ENCODE data around the gene CADM1. TPM values are rescaled to one million over a fixed set of nuclear protein-coding genes. Genes with fewer than 3 reads are reported as not detected.

Gene CADM1
- total and polyA plus RNA-seq, 5 donors from 2014 or later = 3.6 to 11.3 (median 6.9) TPM

DNA sequence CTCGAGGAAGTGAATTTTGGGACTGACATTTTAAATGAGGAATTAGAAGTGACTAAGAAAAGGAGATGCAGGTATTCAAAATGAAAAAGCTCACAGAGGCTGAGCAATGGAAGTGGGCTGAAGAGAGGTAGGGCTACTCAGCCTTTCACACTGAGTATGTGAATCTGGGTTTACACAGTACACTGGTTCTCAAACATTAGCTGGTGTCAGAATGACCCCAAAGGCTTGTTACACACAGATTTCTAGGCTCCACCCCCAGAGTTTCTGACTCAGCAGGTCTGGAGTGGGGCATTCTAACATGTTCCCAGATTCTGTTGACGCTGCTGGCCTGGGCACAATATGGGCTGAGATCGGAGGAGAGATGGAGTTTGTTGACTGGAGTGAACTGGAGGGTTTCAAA is 32.8 kb downstream of the CADM1 start:
- H3K27me3 ChIP-seq (ENCODE audit: control insufficient read depth, insufficient read depth, low read length) = no peaks in the 10 kb centered on the region
- Mint-ChIP-seq H3K27me3 (no peaks in the 10 kb centered on the region), H3K27ac (no peak overlapping the region), H3K4me3 (no peak overlapping the region), H3K36me3 (no peaks in the 10 kb centered on the region), H3K4me1 (no peaks in the 10 kb centered on the region), H3K9me3 (peaks cover 0 to 2% (median 0%) of the 10 kb centered on the region in 7 donors)
- DNase-seq = no peak
- no peaks in the 10 kb centered on the region for H3K4me1 ChIP-seq (ENCODE audit: control insufficient read depth, insufficient read depth, low read length, poor library complexity, severe bottlenecking)
- ATAC-seq (ENCODE audit: low read depth in 2 of 2) = no peak
- H3K27ac ChIP-seq (ENCODE audit: insufficient read depth, low read length, poor library complexity, severe bottlenecking) = no peak overlapping the region
- H3K36me3 ChIP-seq (ENCODE audit: control insufficient read depth, insufficient read depth, low read length) = no peaks in the 10 kb centered on the region
- H3K4me3 ChIP-seq (ENCODE audit: low read depth, low read length) = no peak overlapping the region
- H3K9me3 ChIP-seq (ENCODE audit: control insufficient read depth in 2 of 2, low read length in 2 of 2) = no peaks in the 10 kb centered on the region

DNA sequence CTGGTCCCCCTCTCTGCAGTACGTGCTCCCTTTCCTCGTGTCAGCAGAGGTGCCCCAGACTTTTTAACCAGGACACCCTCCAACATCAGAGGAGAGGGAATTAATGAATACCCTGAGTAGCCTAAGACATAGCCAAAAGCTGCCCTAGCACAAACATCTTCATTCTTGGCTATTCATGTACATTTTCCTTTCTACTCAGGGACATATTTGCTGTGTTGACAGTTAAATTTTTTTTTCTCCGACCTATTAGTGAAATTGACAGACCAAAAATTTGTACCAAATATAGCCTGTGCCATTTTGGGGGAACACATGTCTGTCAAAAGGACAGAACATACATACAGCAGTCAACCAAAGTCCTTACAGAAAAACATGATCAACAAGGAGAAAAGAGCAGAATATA is 33.3 kb downstream of the CADM1 start:
- DNase-seq = no peak
- Mint-ChIP-seq H3K4me1 (no peaks in the 10 kb centered on the region), H3K9me3 (peaks cover 0 to 2% (median 0%) of the 10 kb centered on the region in 7 donors), H3K27me3 (no peaks in the 10 kb centered on the region), H3K36me3 (no peaks in the 10 kb centered on the region), H3K27ac (no peak overlapping the region), H3K4me3 (no peak overlapping the region)
- no peaks in the 10 kb centered on the region for H3K9me3 ChIP-seq (ENCODE audit: control insufficient read depth in 2 of 2, low read length in 2 of 2)
- no peaks in the 10 kb centered on the region for H3K36me3 ChIP-seq (ENCODE audit: control insufficient read depth, insufficient read depth, low read length)
- no peak for ATAC-seq (ENCODE audit: low read depth in 2 of 2)
- H3K4me3 ChIP-seq (ENCODE audit: low read depth, low read length) = no peak overlapping the region
- H3K27me3 ChIP-seq (ENCODE audit: control insufficient read depth, insufficient read depth, low read length) = no peaks in the 10 kb centered on the region
- no peaks in the 10 kb centered on the region for H3K4me1 ChIP-seq (ENCODE audit: control insufficient read depth, insufficient read depth, low read length, poor library complexity, severe bottlenecking)
- no peak overlapping the region for H3K27ac ChIP-seq (ENCODE audit: insufficient read depth, low read length, poor library complexity, severe bottlenecking)

DNA sequence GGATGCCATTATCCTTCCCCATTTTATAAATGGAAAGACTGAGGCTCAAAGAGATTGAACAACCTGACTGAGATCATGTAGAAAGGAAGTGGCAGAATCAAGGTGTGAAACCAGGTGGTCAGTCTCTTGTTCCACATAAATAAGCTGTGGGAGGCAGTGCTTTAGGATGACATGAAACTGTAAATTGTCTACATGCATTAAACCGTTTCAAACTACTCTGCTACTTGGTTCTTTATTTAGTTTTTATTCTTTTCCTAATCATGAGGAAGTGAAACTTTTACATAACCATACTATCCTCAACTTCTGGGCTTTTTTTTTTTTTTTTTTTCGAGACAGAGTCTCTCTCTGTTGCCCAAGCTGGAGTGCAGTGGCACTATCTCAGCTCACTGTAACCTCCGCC is 34.9 kb downstream of the CADM1 start:
- H3K9me3 ChIP-seq (ENCODE audit: control insufficient read depth in 2 of 2, low read length in 2 of 2) = no peaks in the 10 kb centered on the region
- no peak overlapping the region for H3K27ac ChIP-seq (ENCODE audit: insufficient read depth, low read length, poor library complexity, severe bottlenecking)
- no peaks in the 10 kb centered on the region for H3K27me3 Mint-ChIP-seq
- no peaks in the 10 kb centered on the region for H3K27me3 ChIP-seq (ENCODE audit: control insufficient read depth, insufficient read depth, low read length)
- no peaks in the 10 kb centered on the region for H3K36me3 ChIP-seq (ENCODE audit: control insufficient read depth, insufficient read depth, low read length)
- peaks cover 0 to 2% (median 0%) of the 10 kb centered on the region in 7 donors for H3K9me3 Mint-ChIP-seq
- no peak overlapping the region for H3K4me3 ChIP-seq (ENCODE audit: low read depth, low read length)
- H3K36me3 Mint-ChIP-seq = no peaks in the 10 kb centered on the region
- H3K4me3 Mint-ChIP-seq = no peak overlapping the region
- no peaks in the 10 kb centered on the region for H3K4me1 ChIP-seq (ENCODE audit: control insufficient read depth, insufficient read depth, low read length, poor library complexity, severe bottlenecking)
- DNase-seq (no peak), ATAC-seq (ENCODE audit: low read depth in 2 of 2) (no peak)
- H3K4me1 Mint-ChIP-seq = no peaks in the 10 kb centered on the region
- H3K27ac Mint-ChIP-seq = no peak overlapping the region

DNA sequence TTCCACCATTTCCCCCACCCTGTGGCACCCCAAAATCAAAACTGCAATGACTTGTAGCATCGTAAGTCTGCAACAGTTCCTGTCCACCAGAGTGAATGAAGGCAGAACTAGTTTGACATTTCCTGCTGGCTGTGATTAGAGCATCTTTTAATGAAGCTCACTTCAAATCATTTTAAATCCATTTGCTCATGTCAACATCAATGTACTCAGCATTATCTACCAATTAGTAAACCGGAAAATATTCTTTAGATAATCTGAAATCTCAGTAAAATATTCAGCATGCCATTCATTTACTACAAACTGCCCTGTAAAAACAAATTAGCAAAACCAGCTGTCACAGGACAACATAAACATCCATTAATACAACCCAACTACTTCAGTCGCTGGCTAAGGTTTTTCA is 38.1 kb downstream of the CADM1 start:
- Mint-ChIP-seq H3K4me3 (no peak overlapping the region), H3K4me1 (no peaks in the 10 kb centered on the region), H3K9me3 (peaks cover 0 to 3% (median 0%) of the 10 kb centered on the region in 7 donors), H3K27ac (no peak overlapping the region), H3K27me3 (no peaks in the 10 kb centered on the region), H3K36me3 (no peaks in the 10 kb centered on the region)
- Histone ChIP-seq H3K36me3 (ENCODE audit: control insufficient read depth, insufficient read depth, low read length) (no peaks in the 10 kb centered on the region), H3K4me3 (ENCODE audit: low read depth, low read length) (no peak overlapping the region), H3K27ac (ENCODE audit: insufficient read depth, low read length, poor library complexity, severe bottlenecking) (no peak overlapping the region), H3K9me3 (ENCODE audit: control insufficient read depth in 2 of 2, low read length in 2 of 2) (no peaks in the 10 kb centered on the region), H3K4me1 (ENCODE audit: control insufficient read depth, insufficient read depth, low read length, poor library complexity, severe bottlenecking) (no peaks in the 10 kb centered on the region), H3K27me3 (ENCODE audit: control insufficient read depth, insufficient read depth, low read length) (no peaks in the 10 kb centered on the region)
- no peak for DNase-seq
- ATAC-seq (ENCODE audit: low read depth in 2 of 2) = no peak

DNA sequence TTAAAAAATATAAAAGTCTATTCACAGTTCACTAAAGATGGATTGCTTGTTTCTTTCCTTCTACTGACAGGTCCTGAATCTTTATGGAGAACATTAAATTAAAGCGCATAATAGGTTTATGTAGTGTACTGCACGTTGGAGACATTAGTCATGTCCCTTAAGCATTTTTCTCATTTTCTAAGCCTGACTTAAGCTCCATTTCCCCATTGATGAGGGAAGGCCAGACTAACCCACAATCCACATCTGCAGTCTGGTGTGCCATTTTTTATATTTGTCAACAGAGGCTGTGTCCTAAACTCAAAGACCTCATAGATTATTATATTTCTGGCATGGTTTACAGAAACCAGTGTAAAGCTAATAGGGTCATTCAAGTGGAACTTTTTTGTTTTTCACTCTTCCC is 39.9 kb downstream of the CADM1 start:
- no peaks in the 10 kb centered on the region for H3K9me3 ChIP-seq (ENCODE audit: control insufficient read depth in 2 of 2, low read length in 2 of 2)
- DNase-seq (no peak), ATAC-seq (ENCODE audit: low read depth in 2 of 2) (no peak)
- no peak overlapping the region for H3K4me3 Mint-ChIP-seq
- H3K27me3 ChIP-seq (ENCODE audit: control insufficient read depth, insufficient read depth, low read length) = no peaks in the 10 kb centered on the region
- peaks cover 0 to 1% (median 0%) of the 10 kb centered on the region in 7 donors for H3K9me3 Mint-ChIP-seq
- H3K4me1 ChIP-seq (ENCODE audit: control insufficient read depth, insufficient read depth, low read length, poor library complexity, severe bottlenecking) = no peaks in the 10 kb centered on the region
- H3K27ac Mint-ChIP-seq = no peak overlapping the region
- no peaks in the 10 kb centered on the region for H3K36me3 Mint-ChIP-seq
- no peaks in the 10 kb centered on the region for H3K27me3 Mint-ChIP-seq
- no peak overlapping the region for H3K27ac ChIP-seq (ENCODE audit: insufficient read depth, low read length, poor library complexity, severe bottlenecking)
- no peak overlapping the region for H3K4me3 ChIP-seq (ENCODE audit: low read depth, low read length)
- H3K36me3 ChIP-seq (ENCODE audit: control insufficient read depth, insufficient read depth, low read length) = no peaks in the 10 kb centered on the region
- no peaks in the 10 kb centered on the region for H3K4me1 Mint-ChIP-seq

DNA sequence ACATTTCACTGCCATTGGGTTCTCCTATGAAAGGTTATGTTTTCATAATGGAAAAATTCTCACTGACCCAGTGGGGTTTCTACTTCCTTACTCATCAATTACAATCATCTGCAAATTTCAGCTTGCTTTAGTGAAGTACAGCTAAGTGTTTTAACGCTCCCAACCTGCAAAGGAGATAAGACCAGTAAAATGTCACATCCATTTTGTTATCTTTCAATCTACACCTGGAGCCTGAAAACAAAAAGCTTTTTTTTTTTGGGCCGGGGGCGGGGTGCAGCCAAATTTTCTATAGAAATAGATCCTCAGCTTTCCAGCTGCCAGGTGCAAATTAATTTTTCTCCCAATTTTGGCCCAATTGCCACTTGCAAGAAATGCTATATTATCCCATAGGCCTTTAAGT is 40.6 kb downstream of the CADM1 start:
- no peak for ATAC-seq (ENCODE audit: low read depth in 2 of 2)
- Mint-ChIP-seq H3K9me3 (peaks cover 0 to 1% (median 0%) of the 10 kb centered on the region in 7 donors), H3K4me3 (no peak overlapping the region), H3K27ac (no peak overlapping the region), H3K4me1 (no peaks in the 10 kb centered on the region), H3K36me3 (no peaks in the 10 kb centered on the region), H3K27me3 (no peaks in the 10 kb centered on the region)
- no peaks in the 10 kb centered on the region for H3K36me3 ChIP-seq (ENCODE audit: control insufficient read depth, insufficient read depth, low read length)
- no peaks in the 10 kb centered on the region for H3K27me3 ChIP-seq (ENCODE audit: control insufficient read depth, insufficient read depth, low read length)
- H3K4me3 ChIP-seq (ENCODE audit: low read depth, low read length) = no peak overlapping the region
- H3K4me1 ChIP-seq (ENCODE audit: control insufficient read depth, insufficient read depth, low read length, poor library complexity, severe bottlenecking) = no peaks in the 10 kb centered on the region
- no peaks in the 10 kb centered on the region for H3K9me3 ChIP-seq (ENCODE audit: control insufficient read depth in 2 of 2, low read length in 2 of 2)
- DNase-seq = no peak
- H3K27ac ChIP-seq (ENCODE audit: insufficient read depth, low read length, poor library complexity, severe bottlenecking) = no peak overlapping the region

DNA sequence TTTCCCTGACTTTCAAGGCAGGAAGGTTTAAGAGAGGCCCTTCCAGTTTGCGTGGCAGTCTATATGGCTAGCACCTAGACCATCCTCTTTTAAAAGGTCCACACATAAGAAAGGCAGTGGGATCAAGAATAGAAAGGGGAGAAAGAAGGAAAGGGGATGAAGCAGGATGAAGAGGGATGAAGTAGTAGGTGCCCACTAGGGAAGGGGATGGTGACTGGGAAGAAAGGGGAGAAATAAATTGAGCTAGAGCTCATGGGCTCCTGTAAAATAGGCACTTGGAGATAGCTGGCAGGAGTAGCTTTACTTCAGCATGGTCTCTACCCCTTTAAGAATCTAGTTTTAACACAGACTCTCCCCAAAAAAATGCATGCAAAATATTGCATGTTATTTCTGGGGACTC is 41.5 kb downstream of the CADM1 start:
- Mint-ChIP-seq H3K36me3 (no peaks in the 10 kb centered on the region), H3K27ac (no peak overlapping the region), H3K4me1 (no peaks in the 10 kb centered on the region), H3K4me3 (no peak overlapping the region), H3K27me3 (no peaks in the 10 kb centered on the region), H3K9me3 (peaks cover 0 to 1% (median 0%) of the 10 kb centered on the region in 7 donors)
- H3K9me3 ChIP-seq (ENCODE audit: control insufficient read depth in 2 of 2, low read length in 2 of 2) = no peaks in the 10 kb centered on the region
- no peak overlapping the region for H3K4me3 ChIP-seq (ENCODE audit: low read depth, low read length)
- H3K27ac ChIP-seq (ENCODE audit: insufficient read depth, low read length, poor library complexity, severe bottlenecking) = no peak overlapping the region
- no peaks in the 10 kb centered on the region for H3K27me3 ChIP-seq (ENCODE audit: control insufficient read depth, insufficient read depth, low read length)
- ATAC-seq (ENCODE audit: low read depth in 2 of 2) (no peak), DNase-seq (no peak)
- H3K4me1 ChIP-seq (ENCODE audit: control insufficient read depth, insufficient read depth, low read length, poor library complexity, severe bottlenecking) = no peaks in the 10 kb centered on the region
- no peaks in the 10 kb centered on the region for H3K36me3 ChIP-seq (ENCODE audit: control insufficient read depth, insufficient read depth, low read length)

DNA sequence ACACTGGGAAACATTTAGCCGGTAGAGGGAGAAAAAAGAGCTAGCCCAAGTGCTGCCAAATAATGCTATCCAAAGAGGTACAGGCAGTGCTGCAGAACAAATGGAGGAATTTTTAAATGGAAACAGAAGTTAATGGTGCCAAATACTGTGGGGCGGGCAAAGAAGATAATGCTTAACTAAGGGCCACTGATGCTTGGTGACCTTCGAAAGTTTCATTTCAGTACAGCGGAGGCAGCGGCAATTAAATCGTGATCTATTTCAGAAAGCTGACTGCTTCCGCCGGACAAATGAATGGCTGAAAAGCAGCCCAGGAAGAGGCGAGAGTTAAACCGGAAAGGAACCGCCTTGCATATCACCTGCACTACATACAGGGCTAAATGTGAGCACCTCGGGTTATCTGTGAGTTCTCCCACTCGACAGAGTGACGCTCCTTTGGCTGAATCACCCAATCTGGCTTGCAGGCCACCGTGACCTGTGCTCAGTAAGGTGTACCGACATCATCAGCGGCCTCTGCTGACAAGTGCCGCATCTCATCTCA is 42.1 kb downstream of the CADM1 start:
- Mint-ChIP-seq H3K9me3 (peaks cover 0 to 1% (median 0%) of the 10 kb centered on the region in 7 donors), H3K4me1 (no peaks in the 10 kb centered on the region), H3K27ac (no peak overlapping the region), H3K36me3 (no peaks in the 10 kb centered on the region), H3K27me3 (no peaks in the 10 kb centered on the region), H3K4me3 (no peak overlapping the region)
- Histone ChIP-seq H3K4me3 (ENCODE audit: low read depth, low read length) (no peak overlapping the region), H3K4me1 (ENCODE audit: control insufficient read depth, insufficient read depth, low read length, poor library complexity, severe bottlenecking) (no peaks in the 10 kb centered on the region), H3K36me3 (ENCODE audit: control insufficient read depth, insufficient read depth, low read length) (no peaks in the 10 kb centered on the region), H3K9me3 (ENCODE audit: control insufficient read depth in 2 of 2, low read length in 2 of 2) (no peaks in the 10 kb centered on the region), H3K27me3 (ENCODE audit: control insufficient read depth, insufficient read depth, low read length) (no peaks in the 10 kb centered on the region), H3K27ac (ENCODE audit: insufficient read depth, low read length, poor library complexity, severe bottlenecking) (no peak overlapping the region)
- DNase-seq (no peak), ATAC-seq (ENCODE audit: low read depth in 2 of 2) (no peak)

Measured in CD4-positive, CD25-positive, alpha-beta regulatory T cell (primary cell).